Measurements from ENCODE around the gene NPAS3.

Gene NPAS3

GRCh38 chr14:33674927-33675326 is 736.2 kb downstream of the NPAS3 start:
- H3K36me3 ChIP-seq: no peaks in the 10 kb centered on the region
- H3K4me2 ChIP-seq: no peak overlapping the region
- H3K9me3 ChIP-seq (replicated peaks in 1 of 11): no peaks in the 10 kb centered on the region
- H3K4me3 ChIP-seq: no peak overlapping the region
- no peaks in the 10 kb centered on the region for H3K27me3 ChIP-seq
- H3K27ac ChIP-seq: no peak overlapping the region
- TF ChIP-seq Cebpa-rat (IDR thresholded peaks at IDR 0.05): no peak
- H3K9ac ChIP-seq: no peak overlapping the region
- no peaks in the 10 kb centered on the region for H4K20me1 ChIP-seq
- no peaks in the 10 kb centered on the region for H3K4me1 ChIP-seq

GRCh38 chr14:33675415-33676130 is 736.9 kb downstream of the NPAS3 start:
- Histone ChIP-seq H3K27me3 (no peaks in the 10 kb centered on the region), H3K36me3 (no peaks in the 10 kb centered on the region), H3K4me1 (no peaks in the 10 kb centered on the region), H3K27ac (no peak overlapping the region), H3K4me3 (no peak overlapping the region), H4K20me1 (no peaks in the 10 kb centered on the region), H3K4me2 (no peak overlapping the region), H3K9me3 (replicated peaks in 1 of 11) (no peaks in the 10 kb centered on the region), H3K9ac (no peak overlapping the region)
- TF ChIP-seq Cebpa-rat (IDR thresholded peaks at IDR 0.05): no peak

DNA sequence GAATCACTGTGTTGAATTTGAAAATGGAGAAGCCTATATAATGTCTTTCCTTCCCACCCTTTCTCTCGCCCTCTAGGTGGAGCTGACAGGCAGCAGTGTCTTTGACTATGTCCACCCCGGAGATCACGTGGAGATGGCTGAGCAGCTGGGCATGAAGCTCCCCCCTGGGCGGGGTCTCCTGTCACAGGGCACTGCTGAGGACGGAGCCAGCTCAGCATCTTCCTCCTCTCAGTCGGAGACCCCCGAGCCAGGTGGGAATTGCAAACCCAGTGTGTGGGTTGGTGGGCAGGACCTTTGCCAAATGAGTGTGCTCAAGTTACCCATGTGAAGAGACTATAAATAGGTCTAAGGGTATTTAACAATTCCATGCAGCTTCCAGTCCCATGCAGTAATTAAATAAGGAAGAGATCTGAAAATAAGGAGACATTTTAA is 737.5 kb downstream of the NPAS3 start:
- no peak overlapping the region for H3K4me2 ChIP-seq
- no peak for TF ChIP-seq Cebpa-rat (IDR thresholded peaks at IDR 0.05)
- no peaks in the 10 kb centered on the region for H3K4me1 ChIP-seq
- no peak overlapping the region for H3K27ac ChIP-seq
- no peaks in the 10 kb centered on the region for H3K36me3 ChIP-seq
- no peak overlapping the region for H3K4me3 ChIP-seq
- no peaks in the 10 kb centered on the region for H3K27me3 ChIP-seq
- no peaks in the 10 kb centered on the region for H3K9me3 ChIP-seq (replicated peaks in 1 of 11)
- no peaks in the 10 kb centered on the region for H4K20me1 ChIP-seq
- H3K9ac ChIP-seq: no peak overlapping the region

- Histone ChIP-seq H3K4me3 (no peak overlapping the region), H3K4me2 (no peak overlapping the region), H4K20me1 (no peaks in the 10 kb centered on the region), H3K36me3 (no peaks in the 10 kb centered on the region), H3K27ac (no peak overlapping the region), H3K4me1 (no peaks in the 10 kb centered on the region), H3K27me3 (no peaks in the 10 kb centered on the region), H3K9ac (no peak overlapping the region), H3K9me3 (replicated peaks in 1 of 11) (no peaks in the 10 kb centered on the region)
- no peak for TF ChIP-seq Cebpa-rat (IDR thresholded peaks at IDR 0.05)
Measured at GRCh38 chr14:33676891-33677290, 738.2 kb downstream of the NPAS3 start.

- Histone ChIP-seq H3K4me2 (no peak overlapping the region), H3K9ac (no peak overlapping the region), H3K4me3 (no peak overlapping the region), H3K27me3 (no peaks in the 10 kb centered on the region), H3K9me3 (replicated peaks in 1 of 11) (no peaks in the 10 kb centered on the region), H3K36me3 (no peaks in the 10 kb centered on the region), H4K20me1 (no peaks in the 10 kb centered on the region), H3K27ac (no peak overlapping the region), H3K4me1 (no peaks in the 10 kb centered on the region)
- TF ChIP-seq Cebpa-rat (IDR thresholded peaks at IDR 0.05): no peak
Measured at GRCh38 chr14:33678005-33678404, 739.3 kb downstream of the NPAS3 start.

- H3K4me2 ChIP-seq: no peak overlapping the region
- no peaks in the 10 kb centered on the region for H3K9me3 ChIP-seq (replicated peaks in 1 of 11)
- H3K36me3 ChIP-seq: no peaks in the 10 kb centered on the region
- no peak overlapping the region for H3K4me3 ChIP-seq
- H3K27ac ChIP-seq: no peak overlapping the region
- no peak for TF ChIP-seq Cebpa-rat (IDR thresholded peaks at IDR 0.05)
- H4K20me1 ChIP-seq: no peaks in the 10 kb centered on the region
- no peaks in the 10 kb centered on the region for H3K27me3 ChIP-seq
- H3K4me1 ChIP-seq: no peaks in the 10 kb centered on the region
- no peak overlapping the region for H3K9ac ChIP-seq
Measured at GRCh38 chr14:33679025-33679424, 740.3 kb downstream of the NPAS3 start.

DNA sequence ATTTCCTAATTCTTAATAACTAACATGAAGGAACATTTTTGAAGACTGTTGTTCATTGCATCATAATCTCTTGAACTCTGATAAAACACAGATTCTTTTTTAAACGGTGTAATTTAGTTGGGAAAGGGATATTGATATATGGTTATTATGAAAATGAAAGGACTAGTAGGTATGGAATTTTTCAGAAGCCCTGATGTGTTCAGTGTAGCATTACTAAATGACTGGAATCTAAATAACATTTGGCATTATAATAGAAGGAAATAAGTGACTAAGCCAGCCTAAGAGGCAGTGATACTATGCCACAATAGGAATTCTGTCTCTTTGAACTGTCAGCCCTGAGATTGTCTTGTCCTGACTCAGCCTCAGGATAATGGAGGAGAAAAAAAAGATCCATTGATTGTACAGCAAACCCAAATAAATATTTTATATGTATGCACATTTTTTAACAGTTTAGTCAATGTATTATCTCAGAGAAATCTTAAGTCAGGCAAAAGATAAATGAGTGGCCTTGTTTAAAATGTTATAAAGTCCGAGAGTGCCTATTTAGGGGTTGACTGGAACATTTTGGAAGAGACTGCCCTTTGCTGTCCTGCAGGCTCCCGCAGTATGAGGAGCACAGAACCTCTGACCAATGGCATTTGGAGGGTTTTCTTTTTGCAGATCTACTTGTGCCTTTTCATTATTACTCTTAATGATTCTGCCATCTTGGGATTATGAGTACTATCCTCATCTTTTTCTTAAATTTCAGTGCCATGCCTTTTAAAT is 741.0 kb downstream of the NPAS3 start:
- Histone ChIP-seq H3K36me3 (no peaks in the 10 kb centered on the region), H3K4me3 (no peak overlapping the region), H3K9ac (no peak overlapping the region), H3K4me2 (no peak overlapping the region), H4K20me1 (no peaks in the 10 kb centered on the region), H3K9me3 (replicated peaks in 1 of 11) (no peaks in the 10 kb centered on the region), H3K27me3 (no peaks in the 10 kb centered on the region), H3K27ac (no peak overlapping the region), H3K4me1 (no peaks in the 10 kb centered on the region)
- TF ChIP-seq Cebpa-rat (IDR thresholded peaks at IDR 0.05): no peak

DNA sequence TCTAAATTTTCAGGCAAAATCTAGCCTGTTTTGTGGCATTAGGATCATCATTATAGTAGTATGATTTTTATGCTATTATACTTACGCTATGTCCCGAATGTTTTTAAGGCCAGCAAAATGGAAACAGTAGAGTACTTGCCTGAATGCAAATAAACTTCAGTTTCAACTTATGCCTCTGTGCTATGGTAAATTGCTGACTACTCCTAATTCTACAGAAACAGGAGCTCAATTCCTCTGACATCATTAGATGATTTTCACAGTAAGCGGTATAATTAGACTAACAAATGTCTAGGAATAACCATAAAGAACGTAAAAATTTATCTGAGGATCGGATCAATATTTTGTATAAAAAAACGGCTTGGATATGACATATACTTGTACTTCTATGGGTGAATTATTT is 742.2 kb downstream of the NPAS3 start:
- Histone ChIP-seq H3K27ac (no peak overlapping the region), H3K4me3 (no peak overlapping the region), H3K4me1 (no peaks in the 10 kb centered on the region), H3K4me2 (no peak overlapping the region), H3K9ac (no peak overlapping the region), H4K20me1 (no peaks in the 10 kb centered on the region), H3K36me3 (no peaks in the 10 kb centered on the region), H3K9me3 (replicated peaks in 1 of 11) (no peaks in the 10 kb centered on the region), H3K27me3 (no peaks in the 10 kb centered on the region)
- no peak for TF ChIP-seq Cebpa-rat (IDR thresholded peaks at IDR 0.05)

- H3K4me3 ChIP-seq: no peak overlapping the region
- no peaks in the 10 kb centered on the region for H3K4me1 ChIP-seq
- no peak overlapping the region for H3K27ac ChIP-seq
- no peaks in the 10 kb centered on the region for H3K9me3 ChIP-seq (replicated peaks in 1 of 11)
- H4K20me1 ChIP-seq: no peaks in the 10 kb centered on the region
- H3K36me3 ChIP-seq: no peaks in the 10 kb centered on the region
- no peak overlapping the region for H3K4me2 ChIP-seq
- no peak for TF ChIP-seq Cebpa-rat (IDR thresholded peaks at IDR 0.05)
- H3K9ac ChIP-seq: no peak overlapping the region
- H3K27me3 ChIP-seq: no peaks in the 10 kb centered on the region
Measured at GRCh38 chr14:33682760-33683159, 744.1 kb downstream of the NPAS3 start.

GRCh38 chr14:33685026-33685425 is 746.3 kb downstream of the NPAS3 start:
- Histone ChIP-seq H4K20me1 (no peaks in the 10 kb centered on the region), H3K9me3 (replicated peaks in 1 of 11) (no peaks in the 10 kb centered on the region), H3K4me2 (no peak overlapping the region), H3K27me3 (no peaks in the 10 kb centered on the region), H3K4me1 (no peaks in the 10 kb centered on the region), H3K4me3 (no peak overlapping the region), H3K36me3 (no peaks in the 10 kb centered on the region), H3K27ac (no peak overlapping the region), H3K9ac (no peak overlapping the region)
- no peak for TF ChIP-seq Cebpa-rat (IDR thresholded peaks at IDR 0.05)

All from BLaER1 treated with 17β-estradiol and CSF1 and Interleukin-3, amounts not matched to agents 10 nM and 100 nM (cell line).